ENCODE results near the gene LSAMP. TPM values are rescaled to one million over a fixed set of nuclear protein-coding genes. Genes with fewer than 3 reads are reported as not detected.

The LSAMP gene
- total RNA-seq, 2 donors from 2014 or later: 1.1 to 5.9 TPM

- H3K4me3 ChIP-seq: no peak overlapping the region
- H3K4me1 ChIP-seq: no peaks in the 10 kb centered on the region
- no peak overlapping the region for H3K27ac ChIP-seq
- TF ChIP-seq, protein P1, sequence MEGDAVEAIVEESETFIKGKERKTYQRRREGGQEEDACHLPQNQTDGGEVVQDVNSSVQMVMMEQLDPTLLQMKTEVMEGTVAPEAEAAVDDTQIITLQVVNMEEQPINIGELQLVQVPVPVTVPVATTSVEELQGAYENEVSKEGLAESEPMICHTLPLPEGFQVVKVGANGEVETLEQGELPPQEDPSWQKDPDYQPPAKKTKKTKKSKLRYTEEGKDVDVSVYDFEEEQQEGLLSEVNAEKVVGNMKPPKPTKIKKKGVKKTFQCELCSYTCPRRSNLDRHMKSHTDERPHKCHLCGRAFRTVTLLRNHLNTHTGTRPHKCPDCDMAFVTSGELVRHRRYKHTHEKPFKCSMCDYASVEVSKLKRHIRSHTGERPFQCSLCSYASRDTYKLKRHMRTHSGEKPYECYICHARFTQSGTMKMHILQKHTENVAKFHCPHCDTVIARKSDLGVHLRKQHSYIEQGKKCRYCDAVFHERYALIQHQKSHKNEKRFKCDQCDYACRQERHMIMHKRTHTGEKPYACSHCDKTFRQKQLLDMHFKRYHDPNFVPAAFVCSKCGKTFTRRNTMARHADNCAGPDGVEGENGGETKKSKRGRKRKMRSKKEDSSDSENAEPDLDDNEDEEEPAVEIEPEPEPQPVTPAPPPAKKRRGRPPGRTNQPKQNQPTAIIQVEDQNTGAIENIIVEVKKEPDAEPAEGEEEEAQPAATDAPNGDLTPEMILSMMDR (IDR thresholded peaks at IDR 0.05): no peak
- intact Hi-C loops (cut with DNase I): no loop called here
- H3K9me3 ChIP-seq: no peaks in the 10 kb centered on the region
- H3K9ac ChIP-seq (ENCODE audit: low read depth in 2 of 2, low read length in 2 of 2): no peak overlapping the region
- H3K27me3 ChIP-seq: no peaks in the 10 kb centered on the region
- H3K36me3 ChIP-seq: no peaks in the 10 kb centered on the region
- DNase-seq: no peak
Observed at GRCh38 chr3:115833074-115833473, 612.2 kb downstream of the LSAMP start.

DNA sequence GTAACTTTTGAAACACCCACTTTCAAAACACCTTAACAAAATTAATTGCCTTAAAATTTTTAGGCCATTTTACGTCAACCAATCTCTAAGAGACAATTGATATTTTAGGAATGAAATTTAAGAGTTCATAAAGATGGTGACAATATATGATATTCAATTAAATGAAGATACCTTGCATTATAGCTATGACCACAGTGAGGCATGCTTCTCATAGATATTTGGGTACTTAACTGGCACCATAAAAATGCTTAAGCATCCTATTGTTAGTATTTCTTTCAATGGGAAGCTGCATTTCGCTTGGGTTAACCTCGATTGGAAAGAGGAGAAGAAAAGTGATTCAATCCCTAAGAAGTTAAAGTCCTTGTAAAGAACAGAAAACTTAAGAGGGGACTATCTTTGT lies 613.0 kb downstream of the LSAMP start:
- Histone ChIP-seq H3K4me3 (no peak overlapping the region), H3K9me3 (no peaks in the 10 kb centered on the region), H3K9ac (ENCODE audit: low read depth in 2 of 2, low read length in 2 of 2) (no peak overlapping the region), H3K27ac (no peak overlapping the region), H3K27me3 (no peaks in the 10 kb centered on the region), H3K4me1 (no peaks in the 10 kb centered on the region), H3K36me3 (no peaks in the 10 kb centered on the region)
- intact Hi-C loops (cut with DNase I): no loop called here
- DNase-seq: no peak
- TF ChIP-seq, protein P1 (IDR thresholded peaks at IDR 0.05): no peak

GRCh38 chr3:115831864-115832263 lies 613.4 kb downstream of the LSAMP start:
- no peak for DNase-seq
- Histone ChIP-seq H3K36me3 (no peaks in the 10 kb centered on the region), H3K4me3 (no peak overlapping the region), H3K27ac (no peak overlapping the region), H3K27me3 (no peaks in the 10 kb centered on the region), H3K9ac (ENCODE audit: low read depth in 2 of 2, low read length in 2 of 2) (no peak overlapping the region), H3K9me3 (no peaks in the 10 kb centered on the region), H3K4me1 (no peaks in the 10 kb centered on the region)
- TF ChIP-seq, protein P1 (IDR thresholded peaks at IDR 0.05): no peak
- intact Hi-C loops (cut with DNase I): no loop called here

DNA sequence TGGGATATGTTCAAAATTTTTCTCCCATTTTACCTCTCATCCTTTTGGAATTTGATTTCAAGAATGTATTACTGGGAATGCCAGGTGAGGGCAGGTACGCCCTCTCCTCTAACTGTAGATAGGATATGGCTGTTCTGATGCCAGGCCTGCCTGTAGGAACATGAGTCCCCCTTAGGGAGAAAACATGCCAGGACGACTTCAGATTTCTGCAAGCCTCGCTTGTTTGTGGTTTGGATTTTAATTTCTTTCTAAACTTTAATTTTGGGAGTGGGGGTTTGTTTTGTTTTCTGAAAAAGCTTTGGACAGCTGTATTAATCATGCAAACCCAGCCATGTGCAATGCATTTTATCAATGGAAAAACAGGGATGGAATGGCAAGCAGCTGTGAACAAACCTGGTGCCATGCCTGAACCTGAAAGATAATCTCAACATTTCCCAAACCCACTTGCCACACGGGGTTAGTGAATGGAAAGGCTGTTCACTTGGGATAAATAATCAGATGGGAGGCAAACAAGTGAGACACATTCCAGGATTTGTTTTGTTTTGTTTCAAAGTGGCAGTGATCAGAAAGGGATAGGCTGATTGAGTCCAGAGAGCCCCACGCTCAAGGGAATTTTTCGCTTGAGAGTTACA lies 614.4 kb downstream of the LSAMP start:
- TF ChIP-seq, protein P1 (IDR thresholded peaks at IDR 0.05): no peak
- Histone ChIP-seq H3K9ac (ENCODE audit: low read depth in 2 of 2, low read length in 2 of 2) (no peak overlapping the region), H3K27me3 (no peaks in the 10 kb centered on the region), H3K4me3 (no peak overlapping the region), H3K36me3 (no peaks in the 10 kb centered on the region), H3K4me1 (no peaks in the 10 kb centered on the region), H3K9me3 (no peaks in the 10 kb centered on the region), H3K27ac (no peak overlapping the region)
- intact Hi-C loops (cut with DNase I): no loop called here
- DNase-seq: no peak

- no peak for DNase-seq
- no peaks in the 10 kb centered on the region for H3K4me1 ChIP-seq
- H3K4me3 ChIP-seq: no peak overlapping the region
- H3K9me3 ChIP-seq: no peaks in the 10 kb centered on the region
- intact Hi-C loops (cut with DNase I): no loop called here
- no peak overlapping the region for H3K27ac ChIP-seq
- TF ChIP-seq, protein P1 (IDR thresholded peaks at IDR 0.05): no peak
- no peak overlapping the region for H3K9ac ChIP-seq (ENCODE audit: low read depth in 2 of 2, low read length in 2 of 2)
- H3K27me3 ChIP-seq: no peaks in the 10 kb centered on the region
- no peaks in the 10 kb centered on the region for H3K36me3 ChIP-seq
Observed at GRCh38 chr3:115828401-115828800, 616.9 kb downstream of the LSAMP start.

Measured in colonic mucosa (tissue), 4 donors.